T-helper 2 cell treated with Interferon-gamma antibody and Interleukin-4, amounts not matched to agents 100 ng/mL and 5 ng/mL, for 36 hours (primary cell): ENCODE measurements around the gene SEMA3A. TPM values are rescaled to one million over a fixed set of nuclear protein-coding genes. Genes with fewer than 3 reads are reported as not detected.

Experiments
- intact Hi-C: fragments of 100-400 bp; cut with micrococcal nuclease; formaldehyde crosslinking; loops from one replicate; pipeline ENCODE4 v1.15.1; 2023
- total RNA-seq: library from RNA; stranded (reverse); gene quantifications from 2 replicates; pipeline ENCODE4 v1.2.3, GENCODE V29; 2022

The SEMA3A gene
- total RNA-seq, 1 donor from 2014 or later: 0.59 TPM

DNA sequence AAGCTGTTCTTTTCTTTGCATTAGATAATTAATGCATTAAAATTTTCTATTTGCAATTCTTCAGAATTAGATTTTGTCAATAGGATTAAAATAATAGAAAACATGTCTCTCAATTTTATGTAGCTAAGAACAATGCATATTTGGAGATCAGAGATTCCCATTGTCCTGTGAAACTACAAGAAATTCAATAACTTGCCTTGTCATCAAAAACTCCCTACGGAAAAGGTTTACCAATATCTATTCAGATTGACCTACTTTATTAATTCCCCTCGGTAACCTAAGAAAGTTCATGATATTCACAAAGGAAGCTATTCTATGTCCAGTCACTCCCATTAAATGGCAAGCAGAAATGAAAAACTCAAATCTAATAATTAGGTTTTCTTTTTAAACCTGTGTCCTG is 172.6 kb downstream of the SEMA3A start:
- intact Hi-C loops: no loop called here

GRCh38 chr7:84021292-84021908 is 173.2 kb downstream of the SEMA3A start:
- intact Hi-C loops: no loop called here

DNA sequence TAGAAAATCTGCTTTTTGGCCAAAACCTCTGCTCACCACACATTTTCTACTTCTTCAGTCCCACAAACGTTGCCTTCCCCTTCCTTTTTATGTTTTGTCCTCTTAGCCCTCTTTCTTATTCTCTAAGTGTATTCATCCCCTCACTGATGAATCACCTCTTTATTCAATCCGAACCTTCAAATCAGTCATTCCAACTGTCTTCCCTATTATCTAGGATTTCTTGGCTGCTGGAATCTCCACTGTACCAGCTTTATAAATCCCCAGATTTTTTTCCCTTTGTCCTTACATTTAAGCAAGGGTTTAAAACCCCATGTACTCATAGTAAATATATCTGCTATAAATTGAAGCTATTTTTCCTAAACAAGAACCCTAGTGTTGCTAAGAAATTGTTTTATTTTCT is 176.9 kb downstream of the SEMA3A start:
- intact Hi-C loops: no loop called here

GRCh38 chr7:84013616-84014240 is 180.9 kb downstream of the SEMA3A start:
- intact Hi-C loops: no loop called here

GRCh38 chr7:84009782-84010181 is 184.8 kb downstream of the SEMA3A start:
- intact Hi-C loops: no loop called here

DNA sequence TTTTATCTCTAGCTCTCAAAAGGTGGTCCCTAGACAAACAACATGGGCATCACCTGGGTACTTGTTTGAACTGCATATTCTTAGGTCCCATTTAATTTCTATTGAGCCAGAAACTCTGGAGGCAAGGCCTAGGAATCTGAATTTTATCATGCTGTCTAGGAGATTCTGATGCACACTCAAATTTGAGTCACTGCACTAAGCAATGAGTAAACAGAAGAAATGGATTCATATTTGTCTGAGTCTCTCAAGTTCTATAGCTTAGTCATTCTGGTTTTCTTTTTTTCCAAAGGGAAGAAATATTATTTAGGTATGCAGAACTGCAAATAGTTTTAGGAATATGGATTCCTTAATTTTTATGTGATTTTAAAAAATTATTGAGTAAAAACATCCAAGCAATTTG is 185.5 kb downstream of the SEMA3A start:
- intact Hi-C loops: no loop called here

GRCh38 chr7:84003191-84003590 is 191.4 kb downstream of the SEMA3A start:
- intact Hi-C loops: no loop called here

DNA sequence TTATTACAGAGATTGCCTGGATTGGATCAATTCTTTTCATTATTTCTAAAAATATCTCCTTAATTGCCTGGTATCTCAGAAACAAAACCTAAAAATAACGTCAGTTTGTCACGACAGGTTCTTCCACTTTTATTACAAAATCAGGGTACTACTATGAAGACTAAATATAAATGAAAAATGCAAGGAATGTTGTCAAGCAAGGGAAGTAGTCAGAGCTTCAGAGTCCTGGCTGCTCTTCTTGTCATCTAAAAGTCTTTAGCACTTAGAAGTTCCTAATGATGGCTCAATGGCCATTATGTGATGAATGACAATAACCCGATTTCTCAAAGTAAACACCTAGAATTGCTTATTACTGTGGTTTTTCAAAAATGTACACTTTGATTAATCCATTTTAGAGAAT is 192.2 kb downstream of the SEMA3A start:
- intact Hi-C loops: no loop called here

DNA sequence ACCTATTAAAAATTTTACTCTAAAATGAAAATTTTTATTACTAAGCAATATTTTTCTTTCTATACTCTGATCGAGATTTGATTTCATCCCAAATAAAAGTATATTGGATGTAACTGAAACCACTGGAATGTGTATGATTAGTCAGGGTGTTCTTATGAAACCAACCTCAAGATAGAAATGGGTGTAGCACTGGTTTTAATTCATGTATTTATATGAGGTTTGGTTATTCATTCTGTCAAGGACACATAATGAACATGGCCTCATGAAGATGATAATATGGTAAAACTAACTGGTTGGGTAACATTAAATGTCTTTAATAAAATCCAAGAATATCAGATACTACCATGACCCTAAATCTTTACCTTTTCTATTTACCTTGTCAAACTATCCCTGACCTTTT is 197.7 kb downstream of the SEMA3A start:
- intact Hi-C loops: no loop called here

GRCh38 chr7:83987764-83988163 is 206.8 kb downstream of the SEMA3A start:
- intact Hi-C loops: no loop called here

DNA sequence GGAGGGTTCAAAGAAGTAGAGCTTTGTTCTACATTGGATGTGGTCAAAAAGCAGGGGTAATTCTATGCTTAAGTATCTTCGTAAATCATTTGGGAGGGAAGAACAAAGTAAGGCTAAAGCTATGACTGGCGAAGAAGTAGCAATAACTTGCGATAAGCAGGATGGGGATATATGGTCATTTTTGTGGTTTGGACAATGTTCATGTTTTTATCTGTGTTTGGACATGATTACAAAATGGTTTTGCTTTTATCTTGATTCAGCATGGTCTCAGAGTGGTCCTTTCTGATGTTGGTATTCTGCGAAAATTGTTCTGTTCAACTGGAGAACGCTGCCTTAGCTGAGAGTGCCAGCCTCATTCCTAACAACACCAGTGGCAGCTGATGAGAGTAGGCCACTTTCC is 208.8 kb downstream of the SEMA3A start:
- intact Hi-C loops: no loop called here

DNA sequence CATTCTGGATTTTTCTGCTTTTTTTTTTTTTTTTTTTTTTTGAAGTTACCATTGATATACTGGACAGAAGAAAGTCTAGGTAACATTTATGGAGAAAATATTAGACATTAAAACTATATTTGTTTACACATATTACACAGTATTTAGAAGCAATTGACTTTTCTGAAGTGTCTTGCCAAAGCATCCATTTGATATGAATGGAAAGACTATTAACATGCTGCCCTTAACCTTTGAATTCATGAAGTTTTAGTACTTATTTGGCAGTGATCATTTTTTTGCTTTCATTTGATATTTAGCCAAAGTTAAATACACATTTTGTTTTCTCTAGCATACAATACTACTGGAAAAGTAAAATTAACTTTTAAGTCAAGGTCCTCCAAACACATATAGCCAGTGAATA is 210.0 kb downstream of the SEMA3A start:
- intact Hi-C loops: no loop called here

- intact Hi-C loops: no loop called here
These were observed 210.5 kb downstream of the SEMA3A start for GRCh38 chr7:83984076-83984475.

- intact Hi-C loops: no loop called here
These were observed 211.0 kb downstream of the SEMA3A start for GRCh38 chr7:83983606-83984005.

DNA sequence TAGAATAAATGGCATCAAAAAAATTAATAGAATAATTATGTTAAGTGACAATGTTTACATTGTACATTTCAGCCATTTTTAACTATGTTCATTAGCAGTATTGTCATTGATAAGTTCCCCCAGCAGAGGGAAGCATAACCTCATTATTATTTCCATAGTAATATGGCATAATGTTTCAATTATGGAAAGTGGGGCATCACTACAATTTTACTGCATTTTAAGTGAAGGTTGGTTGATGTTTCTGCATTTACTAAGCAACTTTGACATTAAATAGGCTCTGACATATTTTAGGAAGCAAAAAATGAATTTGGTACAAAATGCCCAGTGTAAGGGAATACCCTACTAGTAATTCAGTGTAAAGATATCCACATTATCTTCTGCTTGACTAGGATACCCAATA is 218.3 kb downstream of the SEMA3A start:
- intact Hi-C loops: loop anchor here (1.0 to 10.0 kb wide), 3 partner anchors 213 to 1047 kb away; no protein-coding TSS in a partner anchor

- intact Hi-C loops: loop anchor here (10.0 kb wide), 1 partner anchor 485 kb away; no protein-coding TSS in a partner anchor
These were observed 224.5 kb downstream of the SEMA3A start for GRCh38 chr7:83970081-83970480.

- intact Hi-C loops: no loop called here
These were observed 230.3 kb downstream of the SEMA3A start for GRCh38 chr7:83964318-83964717.

GRCh38 chr7:83957333-83957732 is 237.3 kb downstream of the SEMA3A start:
- intact Hi-C loops: no loop called here

- intact Hi-C loops: no loop called here
These were observed 238.5 kb downstream of the SEMA3A start for GRCh38 chr7:83956104-83956503.

DNA sequence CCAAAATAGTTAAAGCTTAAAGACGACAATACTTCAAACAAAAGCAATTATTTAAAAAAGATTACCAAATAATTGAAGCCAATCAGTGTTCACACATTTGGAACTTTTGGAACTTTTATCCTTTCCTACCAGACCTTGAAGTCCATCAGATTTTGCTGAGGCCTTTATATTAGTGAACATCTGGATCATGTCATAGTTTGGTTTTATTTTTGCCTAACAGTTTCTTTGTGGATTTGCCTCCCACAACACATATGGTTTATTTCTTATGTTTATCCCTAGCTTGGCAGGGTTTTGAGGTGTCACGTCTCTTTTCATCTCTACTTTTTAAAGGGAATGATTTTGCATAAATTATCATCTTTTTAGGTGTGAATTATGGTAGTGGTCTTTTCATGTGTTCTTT is 242.4 kb downstream of the SEMA3A start:
- intact Hi-C loops: no loop called here

DNA sequence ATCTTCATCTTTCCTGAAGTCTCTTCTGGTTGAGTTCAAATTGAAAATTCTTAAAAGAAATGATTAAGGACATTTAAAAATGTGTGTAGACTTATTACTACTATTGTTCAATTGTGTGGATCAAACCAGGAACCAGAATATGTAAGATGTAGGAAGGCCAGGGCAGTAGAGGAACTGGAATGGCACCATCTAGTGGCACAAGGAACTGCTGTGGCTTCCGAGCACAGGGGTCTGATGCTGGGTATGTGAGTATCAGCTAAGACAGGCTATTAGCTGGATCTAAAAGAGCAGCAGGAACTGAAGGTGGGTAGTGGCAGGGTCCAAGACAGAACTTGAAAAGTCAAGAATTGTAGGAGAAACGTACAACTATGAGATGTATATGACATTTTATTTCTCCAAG is 247.3 kb downstream of the SEMA3A start:
- intact Hi-C loops: no loop called here

DNA sequence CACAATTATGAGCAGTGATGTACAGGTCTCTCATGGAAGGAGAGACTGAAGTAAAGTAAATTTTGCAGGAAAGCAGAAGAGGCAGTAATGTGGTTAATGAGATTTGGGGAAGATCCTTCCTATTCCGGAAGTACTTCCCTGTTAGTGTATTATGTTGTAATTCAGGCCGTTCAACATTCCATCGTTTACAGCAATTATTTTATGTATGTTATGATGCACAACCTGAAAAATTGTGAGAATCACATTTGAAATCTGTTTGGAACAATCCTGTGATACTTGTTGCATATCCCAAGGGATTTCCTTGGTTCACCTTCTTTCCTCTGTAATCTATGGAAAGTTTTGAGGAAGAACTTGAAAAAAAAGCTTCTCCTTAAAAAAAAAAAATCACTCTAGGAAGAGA is 247.8 kb downstream of the SEMA3A start:
- intact Hi-C loops: no loop called here

DNA sequence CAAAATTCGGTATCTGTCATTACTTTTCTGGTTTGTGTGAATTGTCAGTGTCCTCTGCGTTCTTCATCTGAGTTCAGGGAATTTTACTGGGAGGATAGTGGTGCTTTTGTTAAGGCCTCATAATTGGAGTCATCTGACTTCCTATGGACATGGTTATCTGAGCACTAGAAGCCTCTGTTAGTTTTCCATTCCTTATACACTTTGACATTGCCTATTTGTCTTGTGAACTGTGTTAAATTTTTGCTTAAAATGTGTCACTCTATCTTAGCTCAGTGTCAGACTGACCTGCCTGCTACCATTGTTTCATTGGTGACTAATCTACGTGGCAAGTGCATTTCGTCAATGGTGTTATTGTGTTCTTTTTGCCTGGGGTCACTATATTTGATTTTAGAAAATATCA is 253.3 kb downstream of the SEMA3A start:
- intact Hi-C loops: no loop called here
